GM12872 (cell line): ENCODE data around the gene NIT1.
A peak's percentile ranks its signal among the peaks of the same experiment; 100 is the strongest.

Experiments used
- TF ChIP-seq, protein P1 (sequence below): IDR thresholded peaks from 3 replicates; pipeline ENCODE4 v1.5.1; 2011; ENCODE audit warnings: low read depth, mild to moderate bottlenecking, low read length, moderate library complexity; ENCODE audit not compliant: insufficient read depth

NIT1 gene

DNA sequence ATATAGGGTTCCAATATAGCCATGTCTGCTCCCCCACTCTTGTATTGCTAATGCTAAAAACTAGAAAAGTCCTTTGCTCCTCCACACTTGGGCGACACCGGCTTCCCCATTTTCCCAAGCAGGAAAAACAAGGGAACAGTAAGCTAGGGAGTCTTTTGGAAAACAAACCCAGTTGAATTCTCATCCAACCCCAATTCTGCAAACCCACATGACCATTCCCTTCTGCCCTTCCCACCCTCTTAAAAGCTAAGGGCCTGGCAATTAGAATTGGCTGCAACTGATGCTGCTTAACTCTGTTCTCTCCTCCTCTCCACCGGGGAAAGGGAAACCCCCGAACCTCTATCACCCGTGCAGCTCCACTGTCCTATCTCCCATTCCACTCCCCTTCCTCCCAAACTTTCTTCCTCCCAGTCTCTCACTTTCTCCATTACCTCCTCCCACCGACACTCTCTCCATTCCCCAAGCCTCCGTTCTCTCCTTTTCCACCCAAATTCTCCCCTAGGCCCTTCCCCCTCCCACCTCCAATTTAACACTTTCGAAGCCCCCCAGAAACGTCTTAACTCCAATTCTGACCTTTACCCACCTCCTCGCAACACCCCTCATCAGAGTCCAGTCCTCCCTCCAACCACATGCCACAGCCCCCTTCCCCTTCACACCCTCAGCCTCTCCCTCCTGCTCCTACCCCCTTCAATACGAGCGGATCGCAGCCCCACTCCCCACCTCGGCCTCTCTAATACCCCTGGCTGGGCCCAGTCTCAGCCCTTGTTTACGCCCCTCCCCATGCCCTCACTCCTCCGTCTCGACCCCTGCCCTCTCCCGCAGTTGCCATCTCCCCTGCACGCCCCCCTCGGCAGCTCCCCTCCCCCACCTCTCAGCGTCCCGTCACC lies 13.9 kb downstream of the NIT1 start:
- TF ChIP-seq, protein P1, sequence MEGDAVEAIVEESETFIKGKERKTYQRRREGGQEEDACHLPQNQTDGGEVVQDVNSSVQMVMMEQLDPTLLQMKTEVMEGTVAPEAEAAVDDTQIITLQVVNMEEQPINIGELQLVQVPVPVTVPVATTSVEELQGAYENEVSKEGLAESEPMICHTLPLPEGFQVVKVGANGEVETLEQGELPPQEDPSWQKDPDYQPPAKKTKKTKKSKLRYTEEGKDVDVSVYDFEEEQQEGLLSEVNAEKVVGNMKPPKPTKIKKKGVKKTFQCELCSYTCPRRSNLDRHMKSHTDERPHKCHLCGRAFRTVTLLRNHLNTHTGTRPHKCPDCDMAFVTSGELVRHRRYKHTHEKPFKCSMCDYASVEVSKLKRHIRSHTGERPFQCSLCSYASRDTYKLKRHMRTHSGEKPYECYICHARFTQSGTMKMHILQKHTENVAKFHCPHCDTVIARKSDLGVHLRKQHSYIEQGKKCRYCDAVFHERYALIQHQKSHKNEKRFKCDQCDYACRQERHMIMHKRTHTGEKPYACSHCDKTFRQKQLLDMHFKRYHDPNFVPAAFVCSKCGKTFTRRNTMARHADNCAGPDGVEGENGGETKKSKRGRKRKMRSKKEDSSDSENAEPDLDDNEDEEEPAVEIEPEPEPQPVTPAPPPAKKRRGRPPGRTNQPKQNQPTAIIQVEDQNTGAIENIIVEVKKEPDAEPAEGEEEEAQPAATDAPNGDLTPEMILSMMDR = no peak

DNA sequence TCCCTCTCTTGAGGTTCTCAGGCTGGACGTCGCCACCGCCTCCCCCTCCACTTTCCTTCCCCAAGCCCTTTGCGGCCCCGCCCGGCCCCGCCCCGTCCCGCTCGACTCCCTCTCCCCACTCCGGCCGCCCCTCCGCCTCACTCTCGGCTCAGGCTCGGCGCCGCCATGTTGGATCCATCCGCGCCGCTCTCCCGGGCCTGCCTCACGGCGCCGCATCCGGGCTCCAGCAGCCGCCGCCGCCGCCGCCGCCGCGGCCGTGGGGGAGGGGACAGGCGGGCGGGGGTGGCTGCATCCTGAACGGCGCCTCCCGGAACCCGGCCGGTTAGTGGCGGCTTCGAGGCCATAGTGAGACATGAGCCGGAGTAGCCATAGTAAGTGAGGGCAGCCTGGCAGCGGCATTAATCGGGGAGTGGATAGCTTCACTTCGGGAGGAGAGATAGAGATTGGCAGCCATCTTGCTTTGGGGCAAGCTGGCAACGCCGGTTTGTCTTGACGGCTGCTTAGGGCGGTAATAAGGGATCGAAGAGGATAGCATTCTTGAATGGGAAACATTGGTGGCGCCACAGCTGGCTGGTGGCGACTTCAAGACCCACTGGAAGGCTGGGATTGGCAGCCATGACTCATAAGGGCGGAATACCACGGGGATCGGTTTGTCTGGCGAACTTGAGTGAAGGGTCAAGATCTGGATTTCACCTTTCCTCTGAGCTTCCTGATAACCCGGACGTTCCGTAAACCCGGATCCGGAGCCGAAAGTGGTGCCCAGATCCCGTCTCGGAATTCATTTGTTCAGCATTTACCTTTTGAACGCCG lies 14.7 kb downstream of the NIT1 start, which contains the start of gene DEDD:
Gene DEDD (minus strand): TSS at position 258 of the 810 bp plus-strand sequence. CDS start 8,205 bp downstream, outside the sequence.
- TF ChIP-seq, protein P1 = peak; percentile 17; the same call in 1 of the 3 replicates

DNA sequence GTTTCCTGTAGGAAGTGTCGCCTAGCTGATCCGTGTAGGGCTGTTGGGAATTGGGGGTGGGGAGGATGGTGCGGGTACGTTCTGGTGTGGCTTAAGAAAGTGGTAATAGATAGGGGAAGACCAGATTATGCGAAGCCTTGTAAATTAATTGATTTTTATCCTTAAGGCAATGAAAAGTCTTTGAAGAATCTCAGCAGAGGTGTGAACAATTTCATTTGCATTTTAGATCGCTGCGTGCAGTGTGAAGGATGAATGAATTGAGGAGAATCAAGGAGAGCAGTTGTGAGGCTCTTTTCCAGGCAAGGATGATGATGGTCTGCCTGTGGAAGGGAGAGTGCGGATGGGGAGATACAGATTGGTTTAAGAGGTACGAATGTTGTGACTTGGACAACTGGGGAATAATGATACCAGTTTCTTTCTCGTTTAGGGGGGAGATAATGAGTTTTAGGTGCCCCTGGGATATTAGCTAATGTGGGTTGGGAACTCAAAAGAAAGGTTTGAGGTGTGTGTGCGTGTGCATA lies 15.4 kb downstream of the NIT1 start:
- TF ChIP-seq, protein P1 = no peak

DNA sequence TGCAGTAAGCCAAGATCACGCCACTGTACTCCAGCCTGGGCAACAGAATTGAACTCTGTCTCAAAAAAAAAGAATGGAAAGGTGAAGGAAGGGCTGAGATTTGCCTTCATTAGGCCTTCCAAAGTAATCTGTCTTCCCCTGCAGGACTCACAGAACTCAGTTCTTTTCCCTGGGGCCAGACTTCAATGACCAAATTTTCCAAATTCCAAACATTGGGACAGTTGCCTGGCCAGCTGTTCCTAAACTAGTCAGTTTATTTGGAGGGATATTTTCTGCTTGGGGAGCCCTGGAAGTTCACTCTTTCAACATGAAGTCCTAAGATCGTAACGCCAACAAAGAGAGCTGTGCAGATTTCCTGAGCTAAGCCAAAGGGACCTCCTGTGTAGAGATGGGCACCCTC lies 20.0 kb downstream of the NIT1 start:
- TF ChIP-seq, protein P1 = no peak

DNA sequence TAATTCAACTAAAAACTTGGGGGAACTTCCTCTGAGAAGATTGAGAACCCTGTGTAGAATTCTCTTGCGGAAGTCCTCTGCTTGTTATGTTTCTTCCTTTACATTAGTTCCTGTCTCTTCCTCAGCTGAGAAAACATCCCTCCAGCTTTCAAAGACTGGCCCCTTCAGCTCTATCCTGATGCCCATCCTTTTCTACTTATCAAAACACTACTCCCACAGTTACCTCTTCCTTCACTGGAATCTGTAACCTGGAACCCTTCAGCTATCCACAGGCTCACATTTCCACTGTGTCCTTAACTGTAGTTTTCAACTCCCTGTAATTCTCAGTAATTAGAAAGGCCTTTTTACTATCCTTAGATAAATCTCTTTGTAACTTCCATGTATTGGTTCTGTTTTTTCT lies 20.5 kb downstream of the NIT1 start:
- TF ChIP-seq, protein P1 = no peak

DNA sequence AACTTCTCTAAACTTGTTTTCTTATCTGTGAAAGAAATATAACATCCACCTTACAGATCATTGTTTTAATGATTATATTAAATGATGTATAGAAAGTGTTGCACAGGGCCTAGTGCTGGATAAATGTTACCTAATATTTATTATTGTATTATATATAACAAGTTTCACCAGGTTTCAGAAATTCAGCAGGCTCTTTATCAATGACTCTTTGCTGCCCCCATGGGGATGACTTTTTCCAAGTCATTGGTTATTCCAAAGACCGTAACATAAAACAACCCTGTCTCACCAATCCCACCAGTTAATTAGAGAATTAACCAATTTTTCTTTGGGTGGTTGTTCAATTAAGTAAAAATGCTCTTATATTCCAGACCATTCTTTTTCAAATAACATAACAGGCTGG lies 21.9 kb downstream of the NIT1 start:
- TF ChIP-seq, protein P1 = peak; percentile 40; the same call in 2 of the 3 replicates
